HG03575 (cell line): Measurements from ENCODE around the gene TBX1.

Experiments
- ATAC-seq: cut with Tn5 transposase; IDR thresholded peaks from one replicate; pipeline ENCODE4 v1.9.1; 2021; ENCODE audit not compliant: unreplicated experiment, insufficient number of reproducible peaks, low FRiP score; ENCODE audit errors: extremely low read depth

TBX1 gene

GRCh38 chr22:19734837-19735382 is 25.7 kb upstream of the TBX1 start:
- ATAC-seq, result no peak

- ATAC-seq, result no peak
Observed at GRCh38 chr22:19735665-19736510, 24.7 kb upstream of the TBX1 start.

- no peak for ATAC-seq
Observed at GRCh38 chr22:19737846-19738663, 22.5 kb upstream of the TBX1 start.

- ATAC-seq, result no peak
Observed at GRCh38 chr22:19738664-19739447, 21.7 kb upstream of the TBX1 start.

- no peak for ATAC-seq
Observed at GRCh38 chr22:19739448-19739895, 21.1 kb upstream of the TBX1 start.

GRCh38 chr22:19739911-19740449 is 20.6 kb upstream of the TBX1 start:
- ATAC-seq, result no peak

GRCh38 chr22:19740586-19740985 is 20.0 kb upstream of the TBX1 start:
- ATAC-seq, result no peak

- ATAC-seq, result no peak
Observed at GRCh38 chr22:19741053-19741452, 19.5 kb upstream of the TBX1 start.

- no peak for ATAC-seq
Observed at GRCh38 chr22:19742160-19743066, 18.2 kb upstream of the TBX1 start.

GRCh38 chr22:19743081-19743480 is 17.5 kb upstream of the TBX1 start:
- no peak for ATAC-seq

GRCh38 chr22:19743651-19744050 is 16.9 kb upstream of the TBX1 start:
- no peak for ATAC-seq

- ATAC-seq, result no peak
Observed at GRCh38 chr22:19744350-19745006, 16.1 kb upstream of the TBX1 start.

GRCh38 chr22:19745155-19746101 is 15.2 kb upstream of the TBX1 start:
- no peak for ATAC-seq

GRCh38 chr22:19746726-19747125 is 13.9 kb upstream of the TBX1 start:
- no peak for ATAC-seq

- ATAC-seq, result no peak
Observed at GRCh38 chr22:19747551-19747950, 13.0 kb upstream of the TBX1 start.

GRCh38 chr22:19748139-19748538 is 12.4 kb upstream of the TBX1 start:
- no peak for ATAC-seq
